Osteoblast (primary cell): ENCODE results near the gene CCR5AS.
A peak's percentile ranks its signal among the peaks of the same experiment; 100 is the strongest.

Source experiments
- DNase-seq: peaks from one replicate; pipeline ENCODE4 v3.0.0; 2011; ENCODE audit warnings: low spot score, mixed read lengths; ENCODE audit not compliant: insufficient read length; ENCODE audit errors: missing footprints
- H2AFZ ChIP-seq: 2 replicates; pipeline ENCODE4 v1.6.0; 2011; ENCODE audit warnings: mild to moderate bottlenecking, low read length
- H3K27ac ChIP-seq: 2 replicates; pipeline ENCODE4 v1.5.1; 2011; ENCODE audit warnings: mild to moderate bottlenecking, low read depth, low read length, moderate library complexity
- H3K27me3 ChIP-seq: 2 replicates; pipeline ENCODE4 v1.6.0; 2012; ENCODE audit warnings: mild to moderate bottlenecking, control low read depth, inconsistent platforms, low read length, moderate library complexity; ENCODE audit not compliant: insufficient read depth
- H3K36me3 ChIP-seq: 2 replicates; pipeline ENCODE4 v1.5.1; 2011; ENCODE audit warnings: mild to moderate bottlenecking, low read length, control low read depth, moderate library complexity; ENCODE audit not compliant: insufficient read depth
- H3K4me1 ChIP-seq: 2 replicates; pipeline ENCODE4 v1.5.1; 2011; ENCODE audit warnings: mild to moderate bottlenecking, low read length, control low read depth, moderate library complexity; ENCODE audit not compliant: insufficient read depth
- H3K4me2 ChIP-seq: 2 replicates; pipeline ENCODE4 v1.6.0; 2011; ENCODE audit warnings: mild to moderate bottlenecking, low read length; ENCODE audit not compliant: insufficient read depth
- H3K4me3 ChIP-seq: fragments of 200-600 bp; sonication (generic); 3 replicates; pipeline ENCODE4 v1.5.1; 2012; ENCODE audit warnings: mild to moderate bottlenecking, low read length, inconsistent platforms; ENCODE audit not compliant: insufficient read depth
- H3K79me2 ChIP-seq: 2 replicates; pipeline ENCODE4 v1.6.0; 2012; ENCODE audit warnings: mild to moderate bottlenecking, low read length, control low read depth, inconsistent platforms; ENCODE audit not compliant: insufficient read depth
- H3K9me3 ChIP-seq: 2 replicates; pipeline ENCODE4 v1.5.1; 2011; ENCODE audit warnings: low read depth, low read length, control low read depth
- H4K20me1 ChIP-seq: 2 replicates; pipeline ENCODE4 v1.6.0; 2012; ENCODE audit warnings: mild to moderate bottlenecking, low read length, control low read depth; ENCODE audit not compliant: insufficient read depth
- CTCF ChIP-seq: IDR thresholded peaks from 2 replicates; pipeline ENCODE4 v1.5.1; 2011; ENCODE audit warnings: mild to moderate bottlenecking, low read depth, low read length, moderate library complexity; ENCODE audit errors: extremely low read depth

CCR5AS gene

GRCh38 chr3:46406788-46407611 lies at the start of gene CCR5AS, which contains the start of gene CCRL2:
TSS of gene CCR5AS (minus strand) at chr3:46407066.
TSS of gene CCRL2 (plus strand) at chr3:46407259. CDS start at chr3:46408080, 821 bp downstream.
- TF ChIP-seq CTCF = no peak
- H4K20me1 ChIP-seq = no peaks in the 10 kb centered on the region
- H2AFZ ChIP-seq = peak within 1 kb of the TSS; percentile 93
- peak; percentile 90 for DNase-seq
- no peaks in the 10 kb centered on the region for H3K9me3 ChIP-seq
- H3K36me3 ChIP-seq = no peaks in the 10 kb centered on the region
- peaks cover 3% of the 10 kb centered on the region for H3K27me3 ChIP-seq
- H3K4me1 ChIP-seq = peaks cover 42% of the 10 kb centered on the region
- peak within 1 kb of the TSS; percentile 56 for H3K27ac ChIP-seq
- H3K4me2 ChIP-seq = peak within 1 kb of the TSS; percentile 78
- peak within 1 kb of the TSS; percentile 62 for H3K4me3 ChIP-seq
- no peaks in the 10 kb centered on the region for H3K79me2 ChIP-seq

GRCh38 chr3:46456118-46456517 lies 49.3 kb upstream of the CCR5AS start:
- Histone ChIP-seq H3K27ac (no peak overlapping the region), H3K36me3 (no peaks in the 10 kb centered on the region), H2AFZ (no peak overlapping the region), H3K4me3 (no peak overlapping the region), H3K27me3 (peaks cover 32% of the 10 kb centered on the region), H3K4me1 (no peaks in the 10 kb centered on the region), H3K9me3 (no peaks in the 10 kb centered on the region), H4K20me1 (no peaks in the 10 kb centered on the region), H3K4me2 (no peak overlapping the region), H3K79me2 (no peaks in the 10 kb centered on the region)
- no peak for DNase-seq
- no peak for TF ChIP-seq CTCF

DNA sequence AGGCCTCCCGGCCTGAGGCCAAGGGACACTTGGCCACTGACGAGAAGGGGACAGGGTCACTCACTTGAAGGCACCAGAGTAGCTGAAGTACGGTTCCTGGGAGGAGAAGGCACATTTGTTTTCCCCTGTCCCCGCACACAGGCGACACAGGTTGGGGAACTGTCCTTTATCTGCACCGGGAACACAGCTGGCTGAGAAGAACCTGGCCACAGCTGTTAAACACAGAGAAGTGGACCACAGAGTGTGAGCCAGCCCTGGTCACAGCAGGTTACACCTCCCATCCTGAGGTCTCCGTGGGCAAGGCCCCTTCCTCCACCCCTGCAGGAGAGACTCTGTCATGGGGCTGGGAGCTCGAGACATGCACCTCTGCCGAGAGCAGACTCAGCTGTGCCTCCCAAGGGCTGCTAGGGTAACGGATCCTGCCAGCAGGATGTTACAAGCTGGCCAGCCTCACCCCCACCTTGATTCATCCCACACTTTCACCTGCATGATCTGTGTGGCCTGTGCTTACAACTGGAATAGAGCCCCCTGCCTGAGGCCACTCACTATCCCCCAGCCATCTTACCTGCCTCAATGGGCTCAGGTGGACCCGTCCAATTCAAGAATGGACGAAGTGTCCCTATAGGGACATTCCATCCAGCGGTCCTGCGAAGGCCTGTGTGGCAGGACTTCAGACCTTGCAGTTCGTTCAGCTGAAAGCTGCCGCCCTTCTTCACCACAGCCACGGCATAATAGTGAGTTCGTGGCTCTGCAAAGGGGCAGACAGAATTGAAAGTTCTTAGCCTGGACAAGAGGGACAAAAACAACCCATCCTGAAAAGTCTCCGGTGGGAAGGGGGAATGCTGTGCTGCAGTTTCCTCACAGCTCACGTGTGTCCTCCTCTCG lies 48.6 kb upstream of the CCR5AS start:
- TF ChIP-seq CTCF = no peak
- Histone ChIP-seq H3K27me3 (peaks cover 32% of the 10 kb centered on the region), H3K79me2 (no peaks in the 10 kb centered on the region), H3K27ac (no peak overlapping the region), H4K20me1 (no peaks in the 10 kb centered on the region), H2AFZ (no peak overlapping the region), H3K4me1 (no peaks in the 10 kb centered on the region), H3K9me3 (no peaks in the 10 kb centered on the region), H3K36me3 (no peaks in the 10 kb centered on the region), H3K4me3 (no peak overlapping the region), H3K4me2 (no peak overlapping the region)
- DNase-seq = no peak

DNA sequence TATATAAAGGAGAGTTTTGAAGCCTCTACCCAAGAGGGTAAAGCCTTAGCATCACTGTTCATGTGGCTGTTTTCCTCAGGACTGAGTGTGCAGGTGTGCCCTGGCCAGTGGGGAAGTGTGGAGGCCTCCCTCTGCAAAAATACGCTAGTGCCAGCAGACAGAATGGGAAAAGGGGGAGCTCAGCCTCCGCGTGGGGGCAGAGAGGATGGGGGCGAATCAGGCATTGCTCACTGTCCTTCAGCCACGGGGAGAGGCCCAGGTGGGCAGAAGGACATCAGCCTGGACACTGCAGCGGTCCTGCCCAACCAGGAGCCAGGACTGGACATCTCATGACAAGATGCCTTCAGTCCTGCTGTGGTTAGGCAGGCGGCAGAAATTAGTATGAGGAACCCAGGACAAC lies 47.7 kb upstream of the CCR5AS start:
- H3K36me3 ChIP-seq = no peaks in the 10 kb centered on the region
- no peak overlapping the region for H3K4me3 ChIP-seq
- no peaks in the 10 kb centered on the region for H4K20me1 ChIP-seq
- H3K4me1 ChIP-seq = no peaks in the 10 kb centered on the region
- no peak overlapping the region for H3K4me2 ChIP-seq
- no peak overlapping the region for H2AFZ ChIP-seq
- no peak for TF ChIP-seq CTCF
- no peak for DNase-seq
- peaks cover 30% of the 10 kb centered on the region for H3K27me3 ChIP-seq
- H3K9me3 ChIP-seq = no peaks in the 10 kb centered on the region
- H3K27ac ChIP-seq = no peak overlapping the region
- H3K79me2 ChIP-seq = no peaks in the 10 kb centered on the region
